Measurements from ENCODE around the gene SLC12A7. TPM values are rescaled to one million over a fixed set of nuclear protein-coding genes. Genes with fewer than 3 reads are reported as not detected.
"Not testable (repeated sequence)": the region's sequence is repeated elsewhere in the genome, so short reads cannot be mapped to it uniquely, and the experiment has no call there.

Gene SLC12A7
- polyA plus RNA-seq, 3 donors from 2014 or later = 9.5 to 18.2 (median 9.7) TPM

DNA sequence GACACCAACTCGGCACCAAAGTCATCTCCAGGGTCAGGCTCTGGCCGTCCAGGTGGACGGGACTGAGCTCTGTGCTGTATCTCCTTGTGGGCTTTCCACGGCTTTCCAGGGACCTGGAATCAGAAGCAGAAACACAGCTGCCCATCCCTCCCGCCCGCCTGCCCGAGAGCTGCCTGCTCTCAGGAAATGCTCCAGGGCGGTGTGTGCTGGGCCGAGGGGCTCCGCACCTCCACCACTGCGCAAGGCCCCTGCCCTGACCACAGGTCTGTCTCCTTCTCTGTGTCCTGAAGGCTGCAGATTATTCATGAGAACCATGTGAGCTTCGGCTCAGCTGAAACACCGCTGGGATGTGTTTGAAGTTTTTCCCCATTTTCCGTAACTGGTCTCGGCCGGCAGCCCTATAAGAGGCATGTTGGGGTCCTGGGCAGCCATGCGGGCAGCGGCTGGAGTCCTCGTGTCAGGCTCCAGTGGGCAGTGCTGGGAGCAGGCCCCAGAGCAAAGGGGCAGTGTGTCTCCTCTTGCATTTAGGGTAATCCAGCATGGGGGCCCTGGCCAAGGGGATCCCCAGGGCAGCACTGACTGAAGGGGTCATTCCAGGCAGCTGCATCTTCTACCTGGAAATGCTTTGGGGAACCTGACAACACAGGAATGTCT, 80.4 kb downstream of the SLC12A7 start:
- no peaks in the 10 kb centered on the region for H3K4me1 Mint-ChIP-seq
- DNase-seq = no peak
- H3K36me3 Mint-ChIP-seq = no peaks in the 10 kb centered on the region
- no peak overlapping the region for H3K4me3 Mint-ChIP-seq
- H3K27me3 Mint-ChIP-seq (ENCODE audit: low read depth in 3 of 3) = peaks cover 0 to 2% (median 2%) of the 10 kb centered on the region in 3 donors
- no peaks in the 10 kb centered on the region for H3K9me3 Mint-ChIP-seq
- no peak overlapping the region for H3K27ac Mint-ChIP-seq

GRCh38 chr5:1030801-1031271, 81.0 kb downstream of the SLC12A7 start:
- no peak overlapping the region for H3K27ac Mint-ChIP-seq
- no peak overlapping the region for H3K4me3 Mint-ChIP-seq
- no peaks in the 10 kb centered on the region for H3K36me3 Mint-ChIP-seq
- no peaks in the 10 kb centered on the region for H3K4me1 Mint-ChIP-seq
- peaks cover 0 to 2% (median 2%) of the 10 kb centered on the region in 3 donors for H3K27me3 Mint-ChIP-seq (ENCODE audit: low read depth in 3 of 3)
- no peaks in the 10 kb centered on the region for H3K9me3 Mint-ChIP-seq
- no peak for DNase-seq

DNA sequence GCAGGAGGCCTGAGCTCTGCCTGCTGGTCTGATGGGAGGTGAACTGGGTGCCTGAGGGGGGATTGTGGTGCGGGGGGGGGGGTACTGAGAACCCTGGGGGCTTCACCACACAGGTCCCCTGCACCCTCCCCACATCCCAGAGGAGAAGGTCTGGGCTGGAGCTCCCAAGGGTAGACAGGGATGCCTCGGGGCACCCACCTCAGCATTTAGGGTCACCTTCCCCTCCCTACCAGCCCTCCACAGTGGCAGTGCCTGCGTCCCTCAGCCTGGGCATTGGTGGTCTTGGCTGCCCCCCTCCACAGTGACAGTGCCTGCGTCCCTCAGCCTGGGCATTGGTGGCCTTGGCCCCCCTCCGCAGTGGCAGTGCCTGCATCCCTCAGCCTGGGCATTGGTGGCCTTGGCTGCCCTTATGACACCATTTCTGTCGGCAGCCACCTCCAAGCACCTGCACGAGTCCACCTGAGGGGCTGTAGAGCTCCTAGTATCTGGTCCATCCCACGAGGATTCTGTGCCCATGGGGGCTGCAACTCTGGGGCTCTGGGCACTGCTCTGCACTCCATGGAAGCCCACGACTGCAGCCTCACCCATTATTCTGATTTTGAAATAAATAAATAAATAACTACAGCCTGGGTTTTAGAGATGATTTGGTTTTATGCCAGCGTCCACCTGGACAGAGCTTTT, 81.8 kb downstream of the SLC12A7 start:
- no peaks in the 10 kb centered on the region for H3K4me1 Mint-ChIP-seq

GRCh38 chr5:1029282-1029944, 82.5 kb downstream of the SLC12A7 start:
- no peak overlapping the region for H3K4me3 Mint-ChIP-seq
- no peak for DNase-seq
- H3K9me3 Mint-ChIP-seq = no peaks in the 10 kb centered on the region
- H3K4me1 Mint-ChIP-seq = no peaks in the 10 kb centered on the region
- peaks cover 0 to 2% (median 2%) of the 10 kb centered on the region in 3 donors for H3K27me3 Mint-ChIP-seq (ENCODE audit: low read depth in 3 of 3)
- no peak overlapping the region for H3K27ac Mint-ChIP-seq
- no peaks in the 10 kb centered on the region for H3K36me3 Mint-ChIP-seq

More for the DNA sequence above, 81.8 kb downstream of the SLC12A7 start:
- H3K4me3 Mint-ChIP-seq = no peak overlapping the region
- DNase-seq = no peak
- no peaks in the 10 kb centered on the region for H3K36me3 Mint-ChIP-seq
- peaks cover 0 to 2% (median 2%) of the 10 kb centered on the region in 3 donors for H3K27me3 Mint-ChIP-seq (ENCODE audit: low read depth in 3 of 3)
- H3K27ac Mint-ChIP-seq = no peak overlapping the region
- H3K9me3 Mint-ChIP-seq = no peaks in the 10 kb centered on the region

GRCh38 chr5:1028481-1029281, 83.2 kb downstream of the SLC12A7 start:
- Mint-ChIP-seq H3K4me1 (no peaks in the 10 kb centered on the region), H3K9me3 (no peaks in the 10 kb centered on the region), H3K4me3 (no peak overlapping the region), H3K36me3 (no peaks in the 10 kb centered on the region), H3K27ac (no peak overlapping the region), H3K27me3 (ENCODE audit: low read depth in 3 of 3) (peaks cover 0 to 2% (median 2%) of the 10 kb centered on the region in 3 donors)
- no peak for DNase-seq

- no peaks in the 10 kb centered on the region for H3K9me3 Mint-ChIP-seq
- no peak overlapping the region for H3K4me3 Mint-ChIP-seq
- H3K4me1 Mint-ChIP-seq = no peaks in the 10 kb centered on the region
- H3K36me3 Mint-ChIP-seq = no peaks in the 10 kb centered on the region
- peaks cover 0 to 2% (median 2%) of the 10 kb centered on the region in 3 donors for H3K27me3 Mint-ChIP-seq (ENCODE audit: low read depth in 3 of 3)
- DNase-seq = no peak
- H3K27ac Mint-ChIP-seq = no peak overlapping the region
Measured at GRCh38 chr5:1027631-1028441, 84.0 kb downstream of the SLC12A7 start.

GRCh38 chr5:1026700-1027621, 84.9 kb downstream of the SLC12A7 start:
- DNase-seq = no peak
- no peaks in the 10 kb centered on the region for H3K4me1 Mint-ChIP-seq

DNA sequence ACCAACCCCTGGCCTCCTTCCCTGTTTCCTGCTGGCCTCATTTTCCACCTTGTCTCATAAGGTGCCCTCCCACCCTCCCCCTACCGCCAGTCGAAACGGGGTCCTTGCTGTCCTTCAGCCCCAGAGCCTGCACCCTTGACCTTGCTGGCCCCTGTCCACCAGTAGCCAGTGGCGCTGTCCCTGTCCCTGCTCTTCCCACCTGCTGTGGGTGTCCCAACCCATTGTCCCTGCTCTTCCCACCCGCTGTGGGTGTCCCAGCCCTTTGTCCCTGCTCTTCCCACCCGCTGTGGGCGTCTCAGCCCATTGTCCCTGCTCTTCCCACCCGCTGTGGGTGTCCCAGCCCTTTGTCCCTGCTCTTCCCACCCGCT, 89.9 kb downstream of the SLC12A7 start:
- H3K4me1 Mint-ChIP-seq; H3K9me3 Mint-ChIP-seq; H3K36me3 Mint-ChIP-seq; H3K4me3 Mint-ChIP-seq; H3K27me3 Mint-ChIP-seq (ENCODE audit: low read depth in 3 of 3); H3K27ac Mint-ChIP-seq; DNase-seq: not testable (repeated sequence)

More at GRCh38 chr5:1026700-1027621, 84.9 kb downstream of the SLC12A7 start:
- no peak overlapping the region for H3K27ac Mint-ChIP-seq
- H3K9me3 Mint-ChIP-seq = no peaks in the 10 kb centered on the region
- peaks cover 0 to 2% (median 0%) of the 10 kb centered on the region in 3 donors for H3K27me3 Mint-ChIP-seq (ENCODE audit: low read depth in 3 of 3)
- H3K36me3 Mint-ChIP-seq = no peaks in the 10 kb centered on the region
- no peak overlapping the region for H3K4me3 Mint-ChIP-seq

DNA sequence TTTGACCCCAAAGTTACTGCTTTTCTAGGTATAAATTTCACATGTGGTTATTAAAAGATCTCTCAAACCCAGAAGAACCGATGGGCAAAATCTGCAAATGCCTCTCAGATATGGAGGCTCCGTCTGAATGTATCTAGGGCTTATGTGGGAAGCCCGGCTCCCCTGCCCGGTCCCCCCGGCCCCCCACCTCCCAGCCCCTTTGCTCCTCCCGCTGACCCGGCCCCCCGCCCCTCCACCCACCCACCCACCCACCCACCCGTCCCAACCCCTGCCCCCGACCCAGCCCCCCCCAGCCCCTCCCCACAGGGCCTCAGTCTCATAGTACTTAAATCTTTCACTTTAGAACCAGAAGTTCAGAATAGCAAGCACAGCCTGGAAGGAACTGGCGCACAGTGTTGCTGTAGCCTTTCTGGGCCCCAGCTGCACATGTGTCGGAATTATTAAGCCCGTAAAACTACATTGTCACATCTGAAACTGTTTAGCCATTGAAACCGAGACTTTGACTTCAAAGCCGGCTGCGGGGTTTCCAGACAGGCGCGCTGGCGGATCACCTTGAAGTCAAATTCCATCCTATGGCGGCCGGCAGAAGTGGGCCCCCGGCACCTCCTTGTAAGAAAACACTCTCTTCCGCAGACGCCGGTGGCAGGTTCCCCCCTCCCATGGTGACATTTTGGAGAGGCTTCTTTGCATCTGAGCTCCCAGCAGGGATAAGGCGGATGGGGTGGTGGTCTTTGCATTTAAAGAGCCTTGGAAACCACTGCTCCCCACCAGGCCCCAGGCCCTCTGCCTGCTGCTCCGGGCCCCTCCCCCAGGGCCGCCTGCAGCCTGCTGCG, 90.5 kb downstream of the SLC12A7 start:
- H3K9me3 Mint-ChIP-seq = no peaks in the 10 kb centered on the region
- no peaks in the 10 kb centered on the region for H3K36me3 Mint-ChIP-seq
- H3K4me1 Mint-ChIP-seq = no peaks in the 10 kb centered on the region
- no peak overlapping the region for H3K27ac Mint-ChIP-seq
- H3K27me3 Mint-ChIP-seq (ENCODE audit: low read depth in 3 of 3) = peaks cover 0 to 1% (median 0%) of the 10 kb centered on the region in 3 donors
- H3K4me3 Mint-ChIP-seq = no peak overlapping the region
- no peak for DNase-seq

GRCh38 chr5:1020452-1020961, 91.4 kb downstream of the SLC12A7 start:
- DNase-seq = no peak
- Mint-ChIP-seq H3K36me3 (no peaks in the 10 kb centered on the region), H3K27ac (no peak overlapping the region), H3K4me1 (no peaks in the 10 kb centered on the region), H3K27me3 (ENCODE audit: low read depth in 3 of 3) (peaks cover 0 to 2% (median 1%) of the 10 kb centered on the region in 3 donors), H3K9me3 (no peaks in the 10 kb centered on the region), H3K4me3 (no peak overlapping the region)

DNA sequence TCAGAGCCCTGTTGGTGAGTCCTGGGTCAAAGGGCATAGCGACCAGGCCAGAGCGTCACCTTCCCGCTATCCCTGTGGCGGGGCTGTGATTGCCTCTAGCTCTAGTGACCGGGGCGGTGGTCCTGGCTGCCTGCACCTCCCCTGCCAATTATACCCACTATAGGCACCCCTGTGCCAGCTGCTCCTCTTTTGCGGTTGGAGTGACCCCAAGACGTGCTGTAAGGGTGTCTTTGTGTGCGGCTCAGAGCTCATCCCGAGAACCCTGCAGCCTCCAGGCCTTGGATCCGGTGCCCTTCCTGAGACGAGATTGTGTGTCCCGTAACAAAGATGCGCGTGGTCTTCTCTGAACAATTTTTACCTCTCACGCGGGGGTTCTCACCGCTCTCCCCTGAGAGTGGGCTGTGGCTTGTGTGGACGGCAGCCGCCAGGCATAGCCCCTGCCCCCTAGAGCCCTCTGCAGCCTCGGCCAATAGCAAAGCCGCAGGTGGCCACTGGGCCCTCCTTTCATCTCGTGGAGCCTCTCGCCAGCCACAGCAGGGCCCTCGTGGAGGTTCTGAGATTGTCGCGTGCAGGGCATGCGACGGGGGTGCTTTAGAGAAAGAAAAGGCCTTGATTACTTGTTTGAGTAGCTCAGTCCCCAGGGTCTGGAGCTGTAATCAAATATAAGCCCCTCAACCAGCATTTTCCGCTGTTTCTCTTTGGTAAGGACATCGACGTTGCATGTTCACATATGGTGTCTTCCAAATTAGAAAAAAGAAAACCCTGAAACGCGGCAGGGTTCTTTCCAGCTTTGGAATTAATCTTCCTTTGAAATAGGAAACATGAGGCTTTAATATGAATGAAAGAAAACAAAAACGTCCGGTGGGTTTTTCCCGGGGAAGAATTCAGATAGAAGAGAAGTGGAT, 92.6 kb downstream of the SLC12A7 start:
- DNase-seq = no peak
- Mint-ChIP-seq H3K4me1 (no peaks in the 10 kb centered on the region), H3K36me3 (no peaks in the 10 kb centered on the region), H3K9me3 (no peaks in the 10 kb centered on the region), H3K27me3 (ENCODE audit: low read depth in 3 of 3) (peaks cover 0 to 2% (median 1%) of the 10 kb centered on the region in 3 donors), H3K27ac (no peak overlapping the region), H3K4me3 (no peak overlapping the region)

Measured in immature natural killer cell (primary cell).